ENCODE data around the gene EDN2. TPM values are rescaled to one million over a fixed set of nuclear protein-coding genes. Genes with fewer than 3 reads are reported as not detected.

Gene EDN2
- total RNA-seq: 0.45 TPM in 1 of 2 replicates, not detected in the other

GRCh38 chr1:41484402-41485241 is at the start of gene EDN2:
TSS of gene EDN2 (minus strand) at chr1:41484683. CDS start at chr1:41484601, 82 bp downstream.

Other genes starting within 250 kb of the EDN2 start
- gene SCMH1, start 242.4 kb downstream of the EDN2 start, total RNA-seq: 14.6 and 15.8 TPM in 2 replicates
- not detected in 2 replicates for gene FOXO6, start 123.2 kb downstream of the EDN2 start, total RNA-seq